HG03520 (cell line): ENCODE measurements around the gene HELZ.
"Not testable (repeated sequence)": the region's sequence is repeated elsewhere in the genome, so short reads cannot be mapped to it uniquely, and the experiment has no call there.

Experiments
- ATAC-seq: cut with Tn5 transposase; IDR thresholded peaks from one replicate; pipeline ENCODE4 v1.9.1; 2021; ENCODE audit warnings: mild to moderate bottlenecking, moderate library complexity; ENCODE audit not compliant: unreplicated experiment

The HELZ gene

DNA sequence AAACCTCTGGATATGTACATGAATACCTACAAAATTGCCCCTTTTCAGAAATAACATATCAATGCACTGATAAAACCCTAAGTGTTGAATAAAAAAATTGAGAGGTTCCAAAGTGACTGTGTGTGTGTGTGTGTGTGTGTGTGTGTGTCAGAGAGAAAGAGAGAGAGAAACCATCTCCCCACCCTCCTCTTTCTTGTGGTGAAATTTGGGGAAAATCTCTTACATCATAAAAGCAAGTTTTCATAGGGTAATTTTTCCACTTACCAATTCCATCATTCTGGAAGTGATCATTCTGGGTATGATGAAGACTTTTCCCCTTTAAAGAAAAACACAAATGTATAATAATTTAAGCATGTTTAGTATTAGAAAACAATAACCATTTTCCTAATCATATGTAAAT, 121.3 kb downstream of the HELZ start:
- no peak for ATAC-seq

DNA sequence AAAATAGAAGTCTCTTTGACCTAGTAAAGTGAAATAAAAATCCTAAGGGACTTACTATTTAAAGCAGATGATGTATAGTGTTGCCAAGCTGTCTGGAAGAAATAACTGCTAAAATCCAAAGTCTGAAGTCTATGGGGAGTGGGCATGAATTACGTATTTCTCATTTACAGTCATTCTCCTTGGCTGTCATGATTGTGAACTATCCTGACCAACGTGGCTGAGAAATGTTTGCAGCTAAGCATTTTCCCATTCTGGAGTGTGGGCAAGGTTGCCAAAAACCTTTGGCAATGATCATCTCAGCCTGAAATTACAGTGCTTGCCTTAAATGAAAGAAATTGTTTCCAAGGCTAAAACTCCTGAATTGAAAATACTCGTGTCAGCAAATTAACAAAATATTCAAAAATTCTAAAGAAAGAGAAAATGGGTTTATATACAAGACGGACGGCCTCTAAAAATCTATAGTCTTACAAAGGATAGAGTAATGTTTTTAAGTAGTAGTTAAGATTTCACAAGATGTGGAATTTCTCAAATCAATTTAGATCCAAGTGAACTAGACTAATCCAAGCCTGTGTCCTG, 123.6 kb downstream of the HELZ start:
- ATAC-seq = no peak

DNA sequence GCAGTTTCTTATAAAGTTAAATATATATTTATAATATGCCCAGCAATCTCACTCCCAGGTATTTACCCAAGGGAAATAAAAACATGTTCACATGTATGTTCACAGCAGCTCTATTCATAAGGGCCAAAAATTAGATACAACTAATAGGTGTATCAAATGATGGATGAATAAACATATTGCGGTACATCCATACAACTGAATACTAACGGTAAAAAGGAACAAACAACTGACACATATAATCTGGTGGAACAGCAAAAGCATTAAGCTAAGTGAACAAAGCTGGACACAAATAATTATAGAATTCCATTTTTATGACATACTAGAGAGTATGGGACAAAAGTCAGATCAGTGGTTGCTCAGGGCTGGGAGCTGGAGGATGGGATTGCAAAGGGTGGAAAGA, 125.9 kb downstream of the HELZ start:
- no peak for ATAC-seq

DNA sequence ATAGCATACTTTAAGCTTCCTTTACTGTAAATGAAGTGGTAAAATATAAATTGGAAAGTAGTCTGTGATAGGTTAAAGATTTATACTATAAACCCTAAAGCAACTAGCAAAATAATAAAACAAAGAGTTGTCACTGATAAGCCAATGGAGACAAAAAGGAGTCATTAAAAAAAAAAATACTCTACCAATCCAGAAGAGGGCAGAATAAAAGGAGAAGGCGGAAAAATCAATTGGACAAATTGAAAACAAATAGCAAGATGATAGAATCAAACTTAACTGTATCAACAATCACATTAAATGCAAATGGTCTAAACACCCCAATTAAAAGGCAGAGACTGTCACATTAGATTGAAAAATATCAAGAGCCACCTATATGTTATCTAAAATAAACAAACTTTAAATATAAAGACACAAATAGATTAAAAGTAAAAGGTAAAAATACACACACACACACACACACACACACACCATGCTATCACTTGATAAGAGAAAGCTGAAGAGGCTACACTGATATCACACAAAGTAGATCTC, 128.9 kb downstream of the HELZ start:
- ATAC-seq = no peak

DNA sequence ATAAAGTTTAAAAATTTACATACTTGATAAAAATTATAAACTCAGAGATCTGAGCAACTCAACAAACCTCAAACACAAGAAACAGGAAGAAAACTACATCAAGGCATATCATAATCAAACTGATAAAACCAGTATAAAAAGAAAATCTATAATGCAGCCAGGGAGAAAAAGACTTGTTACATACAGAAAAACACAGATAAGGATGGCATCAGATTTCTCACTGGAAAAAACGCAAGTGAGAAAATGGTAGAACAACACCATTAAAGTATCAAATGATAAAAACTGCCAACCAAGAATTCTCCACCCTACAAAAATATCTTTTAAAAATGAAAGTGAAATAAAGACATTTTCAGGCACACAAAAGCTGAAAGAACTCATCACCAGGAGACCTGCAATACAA, 129.6 kb downstream of the HELZ start:
- no peak for ATAC-seq

DNA sequence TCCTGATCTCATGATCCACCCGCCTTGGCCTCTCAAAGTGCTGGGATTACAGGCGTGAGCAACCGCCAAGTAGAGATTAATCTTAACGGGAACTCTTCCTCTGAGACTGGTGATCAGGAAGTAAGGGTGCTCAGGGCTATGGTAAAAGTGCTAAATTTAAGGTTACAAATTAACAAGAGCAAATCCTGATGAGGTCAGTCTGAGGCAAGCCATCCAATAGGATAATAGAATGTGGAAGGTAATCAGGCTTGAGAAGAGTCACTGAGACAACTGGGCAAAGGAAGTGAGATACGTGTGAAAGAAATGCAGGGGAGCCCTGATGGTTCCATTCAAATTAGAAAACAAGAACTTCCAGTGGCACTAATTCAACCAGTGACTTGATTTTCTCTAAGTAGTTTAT, 131.5 kb downstream of the HELZ start:
- no peak for ATAC-seq

DNA sequence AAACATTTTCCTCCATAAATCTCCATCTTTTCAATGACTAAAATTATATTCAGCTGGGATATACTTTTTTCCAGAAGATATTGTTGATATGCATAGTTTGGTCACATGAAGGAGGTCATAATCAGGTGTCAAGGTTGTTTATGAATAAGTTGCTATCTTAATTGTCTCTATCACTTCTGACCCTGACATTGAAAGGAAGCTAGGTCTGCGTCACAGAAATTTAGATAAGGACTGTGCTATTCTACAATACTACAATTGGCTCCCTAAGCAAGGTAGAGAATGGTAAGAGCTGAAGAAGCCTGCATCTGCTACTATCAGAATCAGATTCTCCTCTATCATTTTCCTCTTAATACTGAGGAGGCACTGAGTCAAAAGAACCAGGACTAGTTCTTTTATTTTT, 133.2 kb downstream of the HELZ start:
- no peak for ATAC-seq

DNA sequence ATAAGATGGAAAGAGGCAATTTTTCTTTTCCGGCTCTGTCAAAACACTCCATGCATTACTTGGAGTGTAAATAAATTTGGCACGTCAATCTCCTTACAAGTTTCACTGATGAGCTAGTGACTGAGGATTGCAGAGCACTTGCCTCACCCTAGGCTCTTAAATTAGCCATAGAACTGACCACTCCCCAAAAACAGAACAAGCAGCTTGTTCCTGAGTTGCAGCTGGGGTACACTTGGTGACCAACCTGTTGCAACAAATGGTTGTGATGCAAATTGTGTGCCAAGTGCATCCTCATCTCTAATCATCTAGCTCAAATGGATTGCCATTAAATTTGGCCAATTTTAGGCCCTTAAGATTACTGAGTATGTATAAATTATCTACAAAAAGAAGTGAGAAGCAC, 133.7 kb downstream of the HELZ start:
- ATAC-seq = no peak

DNA sequence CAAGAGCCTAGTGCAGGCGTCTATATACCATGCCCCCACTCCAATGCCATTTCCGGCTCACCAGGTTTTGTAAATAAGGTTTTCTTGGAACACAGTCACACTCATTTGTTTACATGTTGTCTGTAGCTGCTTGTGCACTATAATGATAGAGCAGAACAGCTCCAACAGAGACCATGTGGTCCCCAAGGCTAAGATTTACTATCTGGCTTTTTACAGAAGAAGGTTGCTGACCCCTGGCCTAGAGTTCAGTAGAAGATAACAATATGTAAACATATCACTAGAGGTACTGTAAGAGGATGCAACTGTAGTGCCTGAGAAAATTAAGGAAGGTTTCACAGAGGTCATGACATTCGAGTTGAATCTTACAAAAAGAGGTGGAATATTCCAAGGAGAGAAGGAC, 134.4 kb downstream of the HELZ start:
- ATAC-seq = no peak

DNA sequence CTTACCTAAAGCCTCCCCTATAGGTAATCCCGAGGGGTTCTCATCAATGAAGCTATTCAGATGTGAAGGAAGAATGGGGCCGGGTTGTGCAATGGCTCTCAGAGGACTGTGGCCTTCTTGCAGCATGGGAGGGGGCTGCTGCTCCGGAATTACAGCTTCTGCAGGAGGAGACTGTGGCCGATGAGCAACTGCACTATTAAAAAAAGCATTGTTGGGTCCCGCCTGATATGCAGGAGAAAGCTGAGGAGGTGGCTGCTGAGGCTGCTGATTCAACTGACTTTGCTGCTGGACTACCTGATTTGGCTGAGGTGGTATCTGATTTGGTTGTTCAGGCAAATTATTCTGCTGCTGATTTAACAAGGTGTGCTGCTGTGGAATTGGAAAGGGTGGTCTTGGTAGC, 135.9 kb downstream of the HELZ start:
- no peak for ATAC-seq

DNA sequence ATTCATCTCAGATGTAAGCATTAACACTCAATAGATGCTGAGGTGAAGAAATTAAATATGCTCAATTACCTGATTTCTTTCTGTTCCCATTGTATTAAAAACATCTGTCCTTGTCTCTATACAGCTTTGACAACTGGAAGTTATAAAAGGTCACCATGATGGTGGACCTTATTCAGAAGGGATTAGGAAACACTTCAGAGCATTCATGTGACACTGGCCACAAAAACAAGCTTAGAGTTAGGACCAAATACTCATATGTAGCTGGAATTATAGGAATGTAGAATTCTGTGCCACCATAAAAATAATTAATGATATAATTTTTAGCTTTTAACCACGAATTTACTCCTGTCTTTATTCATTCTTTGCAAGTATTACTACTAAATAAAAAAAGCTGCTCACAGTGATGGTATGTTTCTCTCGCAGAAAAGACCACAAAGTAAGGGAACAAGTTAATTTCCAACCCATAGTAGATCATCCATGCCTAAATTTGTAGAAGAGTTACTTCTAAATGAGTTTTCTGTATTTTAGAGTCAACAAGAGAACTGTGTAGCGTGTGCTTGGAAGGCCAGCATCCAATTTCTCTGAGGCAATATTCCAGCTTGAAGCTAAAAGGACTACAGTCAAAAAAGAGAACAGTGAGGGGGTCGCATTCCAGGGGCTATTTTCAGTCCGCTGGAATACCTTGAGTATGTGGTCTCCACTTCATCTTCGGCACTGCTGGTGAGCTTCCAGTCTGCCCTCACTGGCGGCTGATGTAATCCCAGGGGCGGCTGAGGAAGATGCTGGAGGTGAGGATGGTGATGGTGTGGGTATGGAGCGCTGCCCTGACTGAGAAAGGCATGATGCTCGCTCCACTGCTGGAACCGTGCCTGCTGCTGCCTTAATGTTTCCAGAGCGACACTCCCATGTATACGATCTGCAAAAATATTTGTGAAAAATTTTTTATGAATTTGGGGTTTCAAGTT, 136.9 kb downstream of the HELZ start:
- ATAC-seq = no peak

DNA sequence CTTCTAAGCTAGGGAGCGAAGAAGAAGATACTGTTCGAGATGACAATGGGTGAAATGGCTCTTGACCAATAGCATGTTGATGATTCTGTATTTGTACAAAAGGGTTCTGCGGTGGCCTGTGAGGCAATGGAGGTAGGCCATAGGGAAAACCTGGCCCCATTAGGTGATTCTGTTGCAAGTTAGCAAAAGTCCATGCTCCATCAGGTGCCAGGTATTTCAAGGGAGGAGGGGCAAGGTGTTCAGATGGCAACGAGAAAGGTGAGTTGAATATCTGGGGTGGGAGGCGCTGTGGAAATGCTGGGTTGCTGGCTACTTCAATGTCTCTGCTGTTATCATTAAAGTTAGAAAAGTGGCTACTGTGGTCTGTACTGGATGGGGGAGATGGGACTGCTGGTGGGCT, 137.8 kb downstream of the HELZ start:
- ATAC-seq = no peak

DNA sequence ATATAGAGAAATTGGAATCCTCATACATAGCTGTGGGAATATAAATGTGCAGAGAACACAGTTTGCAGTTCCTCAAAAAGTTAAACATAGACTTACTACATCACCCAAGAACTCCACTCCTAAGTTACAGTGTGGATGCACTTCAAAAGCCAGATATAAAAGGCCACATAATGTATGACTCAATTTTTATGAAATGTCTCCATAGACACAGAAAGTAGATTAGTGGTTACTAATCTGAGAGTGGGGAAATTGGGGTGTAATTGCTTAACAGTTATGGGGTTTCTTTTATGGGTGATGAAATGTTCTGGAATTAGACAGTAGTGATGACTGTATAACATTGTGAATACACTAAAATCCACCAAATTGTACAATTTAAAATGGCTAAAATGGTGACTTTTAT, 139.8 kb downstream of the HELZ start:
- ATAC-seq = no peak

DNA sequence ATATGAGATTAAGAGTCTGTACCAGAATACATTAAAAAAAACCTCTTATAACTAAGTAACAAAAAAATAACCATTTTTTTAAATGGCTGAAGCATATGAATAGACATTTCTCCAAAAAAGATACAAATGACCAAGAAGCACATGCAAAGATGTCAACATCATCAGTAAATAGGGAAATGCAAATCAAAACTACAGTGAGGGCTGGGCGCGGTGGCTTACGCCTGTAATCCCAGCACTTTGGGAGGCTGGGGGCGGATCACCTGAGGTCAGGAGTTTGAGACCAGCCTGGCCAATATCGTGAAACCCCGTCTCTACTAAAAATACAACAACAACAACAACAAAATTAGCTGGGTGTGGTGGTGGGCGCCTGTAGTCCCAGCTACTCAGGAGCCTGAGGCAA, 140.4 kb downstream of the HELZ start:
- ATAC-seq = not testable (repeated sequence)

DNA sequence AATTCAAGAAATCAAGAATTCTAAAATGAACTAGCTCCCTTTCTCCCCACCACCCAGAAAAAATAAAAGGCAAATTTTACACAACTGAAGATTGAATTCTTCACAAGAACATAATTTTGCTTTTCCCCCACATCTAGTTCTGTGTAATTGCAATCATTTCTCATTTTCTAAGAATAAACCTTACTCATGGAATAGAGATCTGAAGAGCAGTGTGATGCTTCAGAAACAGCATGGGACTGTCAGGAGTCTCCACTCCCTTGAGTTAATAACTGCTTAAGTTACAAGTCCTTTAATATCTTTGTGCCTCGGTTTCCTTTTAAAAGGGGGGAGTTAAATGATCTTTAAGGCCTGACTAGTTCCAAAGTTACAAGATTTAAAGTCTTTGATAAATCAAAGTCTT, 147.0 kb downstream of the HELZ start:
- ATAC-seq = no peak

DNA sequence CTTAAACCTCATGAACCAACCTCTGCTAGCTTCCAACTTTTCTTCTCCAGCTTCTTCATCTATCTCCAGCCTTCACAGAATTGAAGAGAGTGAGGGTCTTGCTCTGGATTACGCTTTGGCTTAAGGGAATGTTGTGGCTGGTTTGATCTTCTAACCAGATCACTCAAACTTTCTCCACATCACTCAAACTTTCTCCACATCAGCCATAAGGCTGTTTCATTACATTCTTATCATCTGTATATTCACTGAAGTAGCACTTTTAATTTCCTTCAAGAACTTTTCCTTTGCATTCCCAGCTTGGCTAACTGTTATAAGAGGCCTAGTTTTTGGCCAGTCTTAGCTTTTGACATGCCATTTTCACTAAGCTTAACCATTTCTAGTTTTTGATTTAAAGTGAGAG, 148.4 kb downstream of the HELZ start:
- no peak for ATAC-seq

DNA sequence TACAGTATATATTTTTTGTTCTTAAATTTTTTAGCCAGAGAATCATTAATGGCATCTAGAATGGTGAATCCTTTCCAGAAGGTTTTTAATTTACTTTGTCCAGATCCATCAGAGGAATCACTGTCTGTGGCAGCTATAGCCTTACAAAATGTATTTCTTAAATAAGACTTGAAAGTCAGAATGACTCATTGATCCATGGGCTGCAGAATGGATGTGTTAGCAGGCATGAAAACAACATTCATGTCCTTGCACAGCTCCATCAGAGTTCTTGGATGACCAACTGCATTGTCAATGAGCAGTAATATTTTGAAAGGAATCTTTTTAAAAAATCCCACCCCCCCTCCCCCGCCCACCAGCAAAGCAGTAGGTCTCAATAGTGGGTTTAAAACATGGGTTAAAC, 149.2 kb downstream of the HELZ start:
- ATAC-seq = no peak

DNA sequence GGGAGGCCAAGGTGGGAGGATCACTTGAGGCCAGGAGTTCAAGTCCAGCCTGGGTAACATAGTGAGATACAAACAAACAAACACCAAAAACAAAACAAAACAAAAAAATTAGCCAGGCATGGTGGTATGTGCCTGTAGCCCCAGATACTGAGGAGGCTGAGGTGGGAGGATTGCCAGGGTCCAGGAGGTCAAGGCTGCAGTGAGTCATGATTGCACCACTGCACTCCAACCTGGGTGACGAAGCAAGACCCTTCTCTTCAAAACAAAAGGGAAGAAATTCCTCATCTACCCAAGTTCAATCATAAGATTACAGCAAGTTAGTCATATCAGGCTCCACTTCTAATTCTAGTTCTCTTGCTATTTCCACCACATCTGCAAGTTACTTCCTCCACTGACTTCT, 149.7 kb downstream of the HELZ start:
- not testable (repeated sequence) for ATAC-seq

DNA sequence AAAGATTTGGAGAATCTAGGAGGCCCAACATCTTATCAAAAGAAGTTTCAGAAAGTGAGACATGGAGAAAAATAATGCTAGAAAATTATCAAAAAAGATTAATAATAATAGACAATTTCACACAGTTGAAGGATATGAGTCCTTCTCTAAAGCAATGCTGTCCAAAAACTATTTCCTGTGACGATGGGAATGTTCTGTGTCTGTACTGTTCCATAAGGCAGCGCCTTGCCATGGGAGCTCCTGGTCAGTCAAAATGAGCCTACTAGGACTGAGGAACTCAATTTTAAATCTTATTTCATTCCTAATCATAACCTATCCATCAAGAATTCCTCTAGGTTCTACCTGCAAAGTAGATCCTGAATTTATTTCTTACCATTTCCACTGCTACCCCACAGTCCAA, 151.6 kb downstream of the HELZ start:
- ATAC-seq = no peak

DNA sequence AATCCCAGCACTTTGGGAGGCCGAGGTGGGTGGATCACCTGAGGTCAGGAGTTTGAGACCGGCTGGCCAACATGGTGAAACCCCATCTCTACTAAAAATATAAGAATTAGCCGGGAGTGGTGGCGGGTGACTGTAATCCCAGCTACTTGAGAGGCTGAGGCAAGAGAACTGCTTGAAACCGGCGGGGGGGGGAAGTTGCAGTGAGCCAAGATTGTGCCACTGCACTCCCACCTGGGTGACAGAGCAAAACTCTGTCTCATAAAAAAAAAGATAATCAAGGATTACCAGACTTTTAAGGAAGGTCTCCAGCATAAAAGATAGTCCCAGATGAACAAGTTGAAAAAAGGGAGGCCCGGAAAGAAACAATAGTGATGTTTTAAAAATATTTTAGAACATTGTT, 152.3 kb downstream of the HELZ start:
- not testable (repeated sequence) for ATAC-seq

DNA sequence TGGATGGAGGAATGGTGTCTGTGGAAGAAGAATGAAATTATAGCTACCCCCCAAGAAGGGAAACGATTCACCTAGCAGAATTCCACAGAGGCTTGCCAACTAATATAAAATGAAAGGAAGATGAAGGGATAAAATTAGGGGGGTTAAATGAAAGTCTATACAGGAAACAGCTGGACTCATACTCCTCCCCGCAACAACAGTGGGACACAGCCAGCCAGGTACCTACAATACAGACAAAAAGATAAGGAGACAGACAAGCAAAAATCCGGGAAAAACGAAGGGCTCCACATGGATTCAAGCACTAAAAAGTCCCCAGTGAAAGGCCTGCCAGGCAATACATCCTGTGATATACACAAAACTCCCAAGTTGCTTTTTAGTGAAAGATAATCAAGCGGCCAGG, 152.7 kb downstream of the HELZ start:
- ATAC-seq = no peak

DNA sequence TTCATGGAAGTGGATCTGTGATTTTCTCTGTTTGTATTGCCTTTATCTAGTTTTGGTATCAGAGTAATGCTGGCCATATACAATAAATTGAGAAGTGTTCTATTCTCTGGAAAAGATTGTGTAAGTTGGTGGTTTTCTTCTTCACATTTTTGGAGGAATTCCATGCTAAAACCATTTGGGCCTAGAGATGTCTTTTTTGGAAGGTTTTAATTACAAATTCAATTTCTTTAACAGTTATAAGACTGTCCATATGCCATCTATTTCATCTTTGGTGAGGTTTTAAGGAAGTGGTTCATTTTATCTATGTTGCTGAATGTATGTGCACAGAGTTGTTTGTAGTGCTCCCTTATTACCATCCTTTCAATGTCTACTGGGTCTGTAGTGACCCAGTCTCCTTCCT, 154.7 kb downstream of the HELZ start:
- no peak for ATAC-seq
